LHCN-M2 (cell line): ENCODE measurements around the gene TAS2R41. TPM values are rescaled to one million over a fixed set of nuclear protein-coding genes. Genes with fewer than 3 reads are reported as not detected.
"Not testable (repeated sequence)": the region's sequence is repeated elsewhere in the genome, so short reads cannot be mapped to it uniquely, and the experiment has no call there.

ENCODE experiments used
- DNase-seq: peaks from one replicate; pipeline ENCODE4 v3.0.0-alpha.2; 2012; ENCODE audit warnings: low read depth
- total RNA-seq: library from RNA; depleted of rRNA; stranded (reverse); fragments of >200 nt; gene quantifications from 2 replicates; pipeline ENCODE4 v1.2.3, GENCODE V29; 2014; rRNA removed

TAS2R41 gene
- total RNA-seq, 1 experiment from 2014 or later, result not detected

DNA sequence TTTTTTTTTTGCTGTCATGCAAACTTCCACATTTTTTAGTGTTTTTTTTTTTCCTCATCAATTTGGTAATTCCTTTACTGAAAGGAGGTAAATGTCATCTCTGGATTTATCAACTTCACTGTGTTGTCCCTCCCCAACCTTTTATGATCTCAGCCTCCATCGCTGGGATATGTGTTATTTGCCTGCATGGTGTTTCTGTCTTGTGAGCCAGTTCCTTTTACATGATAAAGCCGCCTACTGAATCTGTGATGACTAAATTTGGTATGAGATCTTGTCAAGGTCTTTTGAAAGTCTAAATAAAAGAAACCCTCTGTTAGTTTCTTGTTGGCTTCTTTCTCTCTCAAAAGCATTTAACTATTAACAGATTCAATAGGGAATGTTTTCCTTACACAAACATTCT lies 39.3 kb downstream of the TAS2R41 start:
- no peak for DNase-seq

GRCh38 chr7:143518521-143518920 lies 40.8 kb downstream of the TAS2R41 start:
- no peak for DNase-seq

DNA sequence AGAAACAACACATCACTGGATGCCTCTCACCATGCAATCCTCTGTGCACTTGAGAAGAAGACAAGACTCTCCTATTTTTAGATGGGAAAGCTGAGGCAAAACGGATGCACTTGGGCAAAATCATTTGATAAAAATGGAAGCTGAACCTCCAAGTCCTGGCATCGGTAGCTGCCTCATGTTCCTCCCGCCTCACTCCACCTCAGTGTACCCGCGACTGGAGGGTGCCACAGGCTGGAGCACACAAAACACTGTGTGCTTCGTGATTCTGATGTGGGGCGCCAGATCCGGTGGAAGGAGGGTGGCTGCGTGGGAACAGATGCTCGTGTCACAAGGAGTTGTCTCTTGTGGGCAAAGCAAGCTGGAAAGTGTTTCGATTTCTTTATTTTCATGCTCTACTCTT lies 41.3 kb downstream of the TAS2R41 start:
- DNase-seq, result no peak

DNA sequence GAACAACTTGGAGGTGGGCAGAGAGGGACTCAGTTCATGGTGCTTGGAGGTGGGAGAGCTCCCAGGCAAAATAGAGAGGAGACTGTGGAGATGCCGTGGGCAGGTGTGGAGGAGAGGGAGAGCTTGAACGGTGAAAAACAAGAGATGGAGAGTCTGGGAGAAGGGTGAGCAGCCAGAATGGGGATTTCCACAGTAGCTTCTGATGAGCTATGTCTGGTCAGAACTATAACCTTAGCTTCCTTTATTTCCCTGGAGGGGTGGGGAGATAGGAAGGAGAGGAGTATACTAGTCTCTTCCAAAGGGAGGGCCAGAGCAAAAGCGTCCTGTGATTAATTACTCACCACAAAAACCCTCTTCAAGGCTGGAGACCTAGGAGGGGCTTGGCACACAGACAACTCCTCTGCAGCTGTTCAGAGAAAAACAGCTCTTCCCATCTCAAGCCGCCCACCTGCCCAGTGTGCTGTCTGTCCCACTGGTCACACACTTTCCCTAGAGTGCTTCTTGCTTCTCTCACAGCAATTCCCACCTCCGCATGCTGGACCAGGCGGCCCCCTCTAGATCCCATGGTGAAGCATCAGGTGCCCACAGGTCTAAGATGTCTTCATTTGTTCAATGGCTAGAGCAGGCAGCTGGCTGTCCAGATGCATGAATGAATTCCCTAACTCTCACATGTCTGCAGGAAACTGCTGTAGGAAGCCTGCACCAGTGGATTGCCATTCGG lies 41.9 kb downstream of the TAS2R41 start:
- DNase-seq, result peak; percentile 97

- not testable (repeated sequence) for DNase-seq
Observed at GRCh38 chr7:143522309-143522916, 44.7 kb downstream of the TAS2R41 start.

Other genes with a start within 250 kb of the TAS2R41 start
- gene GSTK1, start 214.4 kb upstream of the TAS2R41 start, total RNA-seq, result 233 and 262 TPM in 2 replicates
- not detected in 2 replicates for gene TMEM139, start 192.9 kb upstream of the TAS2R41 start, total RNA-seq
- gene CASP2, start 189.5 kb upstream of the TAS2R41 start, total RNA-seq, result 20.8 and 21.5 TPM in 2 replicates
- gene CLCN1, start 161.8 kb upstream of the TAS2R41 start, total RNA-seq, result not detected in 2 replicates
- gene FAM131B, start 115.2 kb upstream of the TAS2R41 start, total RNA-seq, result 1.1 and 1.5 TPM in 2 replicates
- 137 and 142 TPM in 2 replicates for gene ZYX, start 96.5 kb upstream of the TAS2R41 start, total RNA-seq
- not detected in 2 replicates for gene EPHA1, start 69.0 kb upstream of the TAS2R41 start, total RNA-seq
- not detected in 2 replicates for gene TAS2R60, start 34.4 kb upstream of the TAS2R41 start, total RNA-seq
- gene CTAGE15, start 93.9 kb downstream of the TAS2R41 start, total RNA-seq, result 0.46 and 0.71 TPM in 2 replicates
- gene TCAF2, start 143.1 kb downstream of the TAS2R41 start, total RNA-seq, result 10.1 and 11.4 TPM in 2 replicates